SK-N-SH (cell line): ENCODE data around the gene IGF2. TPM values are rescaled to one million over a fixed set of nuclear protein-coding genes. Genes with fewer than 3 reads are reported as not detected.

ENCODE experiments used
- CTCF ChIA-PET: fragments of 300-600, 350-600 bp; formaldehyde crosslinking; extraction: SDS; loops from one replicate; lab custom pipeline; 2021; lab: Yijun Ruan, JAX
- POLR2A ChIA-PET: fragments of 350-600 bp; sonication (Branson Sonifier 250); formaldehyde crosslinking; extraction: SDS; loops from one replicate; lab custom pipeline; 2020; ENCODE audit warnings: antibody characterized with exemption, inconsistent platforms; lab: Yijun Ruan, JAX
- DNase-seq: peaks from one replicate; pipeline ENCODE4 v3.0.0; 2012
- H2AFZ ChIP-seq: fragments of 200-600 bp; sonication (generic); 2 replicates; pipeline ENCODE4 v1.8.1; 2016; ENCODE audit warnings: antibody characterized with exemption, mild to moderate bottlenecking, low read depth
- H3F3A ChIP-seq: fragments of 200-600 bp; sonication (generic); replicated peaks from 2 replicates; pipeline ENCODE3; 2016; ENCODE audit warnings: antibody characterized with exemption, mild to moderate bottlenecking; ENCODE audit not compliant: insufficient read depth
- H3K27ac ChIP-seq, 2 experiments: fragments of 200-500 bp in 1 of 2; fragments of 200-600 bp in 1 of 2; sonication (Bioruptor generic) in 1 of 2; sonication (generic), shearing (Covaris generic) in 1 of 2; 2 replicates each; pipeline versions ENCODE4 v1.5.1 to v1.6.1; 2014 to 2016; ENCODE audit warnings: low read depth in 2 of 2, inconsistent platforms in 1 of 2, low read length in 1 of 2, mild to moderate bottlenecking in 1 of 2, mixed read lengths in 1 of 2
- H3K27me3 ChIP-seq: fragments of 200-600 bp; sonication (generic), shearing (Covaris generic); 2 replicates; pipeline ENCODE4 v1.6.1; 2016; ENCODE audit warnings: mixed run types; ENCODE audit not compliant: insufficient read depth
- H3K36me3 ChIP-seq, 2 experiments: fragments of 200-500 bp in 1 of 2; fragments of 200-600 bp in 1 of 2; sonication (Bioruptor generic) in 1 of 2; sonication (generic) in 1 of 2; replicated peaks in 1 of 2; 2 replicates each; pipeline versions ENCODE3 to v1.5.1; 2014 to 2016; ENCODE audit warnings: low read length in 1 of 2, mild to moderate bottlenecking in 1 of 2; ENCODE audit not compliant: insufficient read depth in 2 of 2, control insufficient read depth in 1 of 2
- H3K4me1 ChIP-seq, 2 experiments: fragments of 200-500 bp in 1 of 2; fragments of 200-600 bp in 1 of 2; sonication (Bioruptor generic) in 1 of 2; sonication (generic), shearing (Covaris generic) in 1 of 2; 2 replicates each; pipeline versions ENCODE4 v1.5.1 to v1.6.1; 2014 to 2016; ENCODE audit warnings: low read depth in 1 of 2, low read length in 1 of 2, mixed run types in 1 of 2; ENCODE audit not compliant: insufficient read depth in 2 of 2, control insufficient read depth in 1 of 2
- H3K4me2 ChIP-seq: fragments of 200-600 bp; sonication (generic), shearing (Covaris generic); 2 replicates; pipeline ENCODE4 v1.6.1; 2017; ENCODE audit warnings: mixed run types
- H3K4me3 ChIP-seq, 2 experiments: fragments of 200-500 bp in 1 of 2; fragments of 200-600 bp in 1 of 2; sonication (Bioruptor generic) in 1 of 2; sonication (generic), shearing (Covaris generic) in 1 of 2; 2 replicates each; pipeline versions ENCODE4 v1.5.1 to v1.8.1; 2014 to 2016; ENCODE audit warnings: low read depth in 2 of 2, inconsistent platforms in 1 of 2, low read length in 1 of 2, mild to moderate bottlenecking in 1 of 2, mixed read lengths in 1 of 2, moderate library complexity in 1 of 2
- H3K79me2 ChIP-seq: fragments of 200-600 bp; sonication (generic); 2 replicates; pipeline ENCODE4 v1.8.1; 2017; ENCODE audit warnings: mild to moderate bottlenecking; ENCODE audit not compliant: insufficient read depth
- H3K9ac ChIP-seq: fragments of 200-600 bp; sonication (generic); 2 replicates; pipeline ENCODE4 v1.6.1; 2017; ENCODE audit warnings: mixed run types
- H3K9me2 ChIP-seq: fragments of 200-600 bp; sonication (generic); 2 replicates; pipeline ENCODE4 v1.6.1; 2017; ENCODE audit warnings: mixed run types
- H3K9me3 ChIP-seq: fragments of 200-600 bp; sonication (generic); 2 replicates; pipeline ENCODE4 v1.6.1; 2017; ENCODE audit warnings: mixed run types, mild to moderate bottlenecking, moderate library complexity
- H4K20me1 ChIP-seq: fragments of 200-600 bp; sonication (generic); 2 replicates; pipeline ENCODE4 v1.6.1; 2017; ENCODE audit warnings: mild to moderate bottlenecking, mixed run types; ENCODE audit not compliant: insufficient read depth
- CTCF ChIP-seq: fragments of 200-600 bp; sonication (generic); IDR thresholded peaks from 2 replicates; pipeline ENCODE4 v1.6.1; 2017; ENCODE audit warnings: antibody characterized with exemption, mild to moderate bottlenecking, moderate library complexity
- ELF1 ChIP-seq: IDR thresholded peaks from 2 replicates; pipeline ENCODE4 v1.4.0; 2012
- EP300 ChIP-seq, 2 experiments: IDR thresholded peaks; 2 replicates each; pipeline versions ENCODE4 v1.4.0 to v1.6.1; 2012; ENCODE audit warnings: borderline replicate concordance in 1 of 2, low read depth in 1 of 2, low read length in 1 of 2
- EZH2phosphoT487 ChIP-seq: fragments of 200-600 bp; sonication (generic); IDR thresholded peaks from 2 replicates; pipeline ENCODE4 v1.6.1; 2017; ENCODE audit warnings: low read depth, mixed run types, mild to moderate bottlenecking, antibody characterized with exemption, moderate library complexity, borderline replicate concordance
- FOXJ3 ChIP-seq: sonication (generic); formaldehyde crosslinking; IDR thresholded peaks from 2 replicates; pipeline ENCODE4 v1.5.1; 2020; ENCODE audit warnings: mild to moderate bottlenecking, missing genetic modification reagents
- IRF3 ChIP-seq: fragments of 150-350 bp; IDR thresholded peaks from 2 replicates; pipeline ENCODE4 v1.6.1; 2016; ENCODE audit warnings: mild to moderate bottlenecking, low read depth, low read length
- MAX ChIP-seq: IDR thresholded peaks from 2 replicates; pipeline ENCODE4 v1.4.0; 2012; ENCODE audit warnings: low read depth
- MXI1 ChIP-seq: IDR thresholded peaks from 2 replicates; pipeline ENCODE4 v1.6.1; 2012; ENCODE audit warnings: mild to moderate bottlenecking, low read depth, low read length, improper control_type of control experiment
- RAD21 ChIP-seq: IDR thresholded peaks from 2 replicates; pipeline ENCODE4 v1.6.1; 2012; ENCODE audit warnings: mild to moderate bottlenecking, low read length
- RCOR1 ChIP-seq: fragments of 150-350 bp; IDR thresholded peaks from 2 replicates; pipeline ENCODE4 v1.6.1; 2017; ENCODE audit warnings: antibody characterized with exemption, low read length
- REST ChIP-seq: IDR thresholded peaks from 2 replicates; pipeline ENCODE4 v1.6.1; 2012; ENCODE audit warnings: mild to moderate bottlenecking, low read depth, low read length, moderate library complexity
- RXRA ChIP-seq: IDR thresholded peaks from 2 replicates; pipeline ENCODE4 v1.4.0; 2012; ENCODE audit warnings: low read depth, mild to moderate bottlenecking, borderline replicate concordance
- SIN3A ChIP-seq: IDR thresholded peaks from 2 replicates; pipeline ENCODE4 v1.6.1; 2012; ENCODE audit warnings: low read depth, mild to moderate bottlenecking, low read length, moderate library complexity, borderline replicate concordance
- SMC3 ChIP-seq: IDR thresholded peaks from 2 replicates; pipeline ENCODE4 v1.6.1; 2012; ENCODE audit warnings: low read depth, low read length, improper control_type of control experiment
- TAF1 ChIP-seq: IDR thresholded peaks from 2 replicates; pipeline ENCODE4 v1.6.1; 2012; ENCODE audit warnings: low read depth, mild to moderate bottlenecking, low read length, moderate library complexity, borderline replicate concordance
- USF1 ChIP-seq: IDR thresholded peaks from 2 replicates; pipeline ENCODE4 v1.4.0; 2012; ENCODE audit warnings: low read depth, borderline replicate concordance
- WGBS: methylation state at CpG from one replicate; pipeline ENCODE4 v1.1.6; 2017; ENCODE audit warnings: low lambda C conversion rate; 5-methylcytosine and 5-hydroxymethylcytosine counted together
- polyA plus RNA-seq, 3 experiments: library from polyadenylated mRNA; depleted of rRNA; stranded (reverse); fragments of >200 nt; gene quantifications; 2 replicates each; pipeline ENCODE4 v1.2.3, GENCODE V29; 2012

Gene IGF2
- polyA plus RNA-seq, 1 of the 3 experiments (the other 2 are of a cell fraction): 0.05 TPM

- Histone ChIP-seq H3K4me2 (no peak overlapping the region), H3K27ac (peak overlapping the region in 1 of 2 experiments; percentile 47; a peak in 1 of 4 replicates)
- TF ChIP-seq SMC3 (no peak), MXI1 (no peak), RAD21 (no peak), TAF1 (no peak), SIN3A (no peak), MAX (no peak), ELF1 (no peak), EZH2phosphoT487 (no peak), FOXJ3 (CRISPR knock-in tag) (no peak), REST (no peak), RCOR1 (no peak), IRF3 (no peak), EP300 (IDR thresholded peaks at IDR 0.05; ENCODE audit: borderline replicate concordance in 1 of 2, low read depth in 1 of 2, low read length in 1 of 2) (no peak), CTCF (no peak), USF1 (no peak), RXRA (no peak)
- TF ChIP-seq, all 33 proteins: peak for 0
- Histone ChIP-seq H3K27me3 (peaks cover 43% of the 10 kb centered on the region), H3K9me2 (no peaks in the 10 kb centered on the region), H3K4me1 (peaks cover 0 to 14% of the 10 kb centered on the region in 2 experiments; a peak in 1 of 4 replicates), H3K4me3 (peak overlapping the region in 1 of 2 experiments; percentile 41; a peak in 1 of 4 replicates), H3K79me2 (no peaks in the 10 kb centered on the region), H2AFZ (no peak overlapping the region), H3K9me3 (no peaks in the 10 kb centered on the region), H3F3A (peaks cover 8% of the 10 kb centered on the region), H3K9ac (no peak overlapping the region), H4K20me1 (no peaks in the 10 kb centered on the region), H3K36me3 (no peaks in the 10 kb centered on the region)
- WGBS: 0% methylated on average over 7 of the region's 44 CpGs
- ChIA-PET CTCF (interaction anchor here (0.6 to 25.3 kb wide), 4 partner anchors 13 to 1022 kb away, joined by 3 to 1098 read pairs (median 50); no protein-coding TSS in a partner anchor), POLR2A (interaction anchor here (0.6 to 1.5 kb wide), 3 partner anchors 182 to 185 kb away, joined by 3 read pairs; no protein-coding TSS in a partner anchor)
- peak; percentile 64 for DNase-seq
Measured at GRCh38 chr11:2138068-2138430, 1.1 kb downstream of the IGF2 start.
